ENCODE measurements around the gene GNL3L.

- TF ChIP-seq CTCF (IDR thresholded peaks at IDR 0.05) (no peak), POLR2A (IDR thresholded peaks at IDR 0.05) (no peak), EP300 (IDR thresholded peaks at IDR 0.05) (no peak)
These were observed 20.6 kb upstream of the GNL3L start for GRCh38 chrX:54509400-54509799.

Data from stomach (tissue), 4 donors.